Measurements from ENCODE around the gene CDKN2B.

Gene CDKN2B

GRCh38 chr9:22033012-22033630 lies 24.0 kb upstream of the CDKN2B start:
- DNase-seq = no peak

GRCh38 chr9:22031655-22032411 lies 22.7 kb upstream of the CDKN2B start:
- no peak for DNase-seq

- no peak for DNase-seq
These were observed 21.0 kb upstream of the CDKN2B start for GRCh38 chr9:22030101-22030598.

GRCh38 chr9:22029231-22029630 lies 20.1 kb upstream of the CDKN2B start:
- no peak for DNase-seq

- DNase-seq = no peak
These were observed 19.3 kb upstream of the CDKN2B start for GRCh38 chr9:22028394-22028793.

- DNase-seq = no peak
These were observed 17.6 kb upstream of the CDKN2B start for GRCh38 chr9:22026696-22027095.

GRCh38 chr9:22022396-22022795 lies 13.3 kb upstream of the CDKN2B start:
- DNase-seq = no peak

GRCh38 chr9:22010866-22011625 lies 1.9 kb upstream of the CDKN2B start:
- DNase-seq = no peak

GRCh38 chr9:22009506-22009867 lies 382 bp upstream of the CDKN2B start:
- no peak for DNase-seq

- no peak for DNase-seq
These were observed 755 bp downstream of the CDKN2B start for GRCh38 chr9:22008384-22008716.

GRCh38 chr9:22005702-22006606 lies 3.2 kb downstream of the CDKN2B start:
- DNase-seq = no peak

- no peak for DNase-seq
These were observed 3.9 kb downstream of the CDKN2B start for GRCh38 chr9:22005021-22005701.

GRCh38 chr9:22002038-22002437 lies 7.1 kb downstream of the CDKN2B start:
- DNase-seq = no peak

- no peak for DNase-seq
These were observed 11.1 kb downstream of the CDKN2B start for GRCh38 chr9:21998026-21998425.

- DNase-seq = no peak
These were observed 11.6 kb downstream of the CDKN2B start for GRCh38 chr9:21997480-21997879.

- no peak for DNase-seq
These were observed 12.2 kb downstream of the CDKN2B start for GRCh38 chr9:21996858-21997257.

- no peak for DNase-seq
These were observed 12.7 kb downstream of the CDKN2B start for GRCh38 chr9:21996438-21996837.

GRCh38 chr9:21995666-21996398 lies 13.3 kb downstream of the CDKN2B start:
- peak in 1 of 2 experiments; percentile 30 for DNase-seq

- DNase-seq = peak; percentile 66 to 74
These were observed 14.0 kb downstream of the CDKN2B start for GRCh38 chr9:21995006-21995665.

GRCh38 chr9:21994556-21995005 lies 14.5 kb downstream of the CDKN2B start, which contains the start of gene CDKN2B-AS1:
CDKN2B-AS1 (plus strand) TSS chr9:21994791.
- DNase-seq = peak; percentile 51 to 52

All from activated CD4-positive, alpha-beta T cell treated with anti-CD3 and anti-CD28 coated beads, Interleukin-2, amount 50 U/mL, for 48 hours (primary cell).